DMS 273 treated with DMSO at 0.1 percent for 48 hours (cell line): ENCODE measurements around the gene SCGB1C2.
"Not testable (repeated sequence)": the region's sequence is repeated elsewhere in the genome, so short reads cannot be mapped to it uniquely, and the experiment has no call there.

Experiments
- DNase-seq: peaks from one replicate; lab custom pipeline; 2025; lab: John Stamatoyannopoulos, UW

The SCGB1C2 gene

DNA sequence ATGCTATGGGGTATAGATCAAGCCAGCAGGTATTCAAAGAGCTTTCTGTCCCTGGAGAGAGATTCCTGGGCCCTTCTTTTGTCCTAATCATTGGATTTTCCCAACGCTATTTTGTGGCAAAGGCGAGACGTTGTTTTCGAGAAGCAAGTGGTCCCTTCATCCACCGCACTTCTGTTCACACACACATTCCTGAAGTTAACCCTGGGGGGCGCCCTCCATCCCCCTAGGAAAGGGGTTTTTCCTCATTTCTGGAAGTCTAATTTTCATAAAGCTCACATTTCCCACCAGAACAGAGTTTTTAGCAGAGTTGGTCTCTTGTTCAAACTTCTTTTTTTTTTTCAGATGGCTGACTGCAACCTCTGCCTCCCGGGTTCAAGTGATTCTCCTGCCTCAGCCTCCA, 11.9 kb downstream of the SCGB1C2 start:
- DNase-seq, result no peak

DNA sequence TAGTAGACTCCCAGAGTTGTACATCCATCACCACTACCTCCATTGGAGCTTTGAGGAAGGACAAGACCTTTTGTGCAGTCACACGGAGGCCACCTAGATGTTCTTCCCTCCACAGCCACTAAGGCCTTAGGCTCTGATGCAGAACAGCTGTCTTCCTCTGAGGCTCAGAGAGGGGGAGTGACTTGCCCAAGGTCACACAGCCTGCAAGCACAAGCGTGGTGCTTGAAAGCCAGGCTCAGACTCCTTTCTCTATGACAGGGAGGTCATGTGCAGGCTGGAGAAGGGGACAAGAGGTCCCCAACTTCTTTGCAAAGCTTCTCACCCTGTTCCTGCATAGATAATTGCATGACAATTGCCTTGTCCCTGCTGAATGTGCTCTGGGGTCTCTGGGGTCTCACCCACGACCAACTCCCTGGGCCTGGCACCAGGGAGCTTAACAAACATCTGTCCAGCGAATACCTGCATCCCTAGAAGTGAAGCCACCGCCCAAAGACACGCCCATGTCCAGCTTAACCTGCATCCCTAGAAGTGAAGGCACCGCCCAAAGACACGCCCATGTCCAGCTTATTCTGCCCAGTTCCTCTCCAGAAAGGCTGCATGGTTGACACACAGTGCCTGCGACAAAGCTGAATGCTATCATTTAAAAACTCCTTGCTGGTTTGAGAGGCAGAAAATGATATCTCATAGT, 12.7 kb downstream of the SCGB1C2 start:
- DNase-seq, result no peak

DNA sequence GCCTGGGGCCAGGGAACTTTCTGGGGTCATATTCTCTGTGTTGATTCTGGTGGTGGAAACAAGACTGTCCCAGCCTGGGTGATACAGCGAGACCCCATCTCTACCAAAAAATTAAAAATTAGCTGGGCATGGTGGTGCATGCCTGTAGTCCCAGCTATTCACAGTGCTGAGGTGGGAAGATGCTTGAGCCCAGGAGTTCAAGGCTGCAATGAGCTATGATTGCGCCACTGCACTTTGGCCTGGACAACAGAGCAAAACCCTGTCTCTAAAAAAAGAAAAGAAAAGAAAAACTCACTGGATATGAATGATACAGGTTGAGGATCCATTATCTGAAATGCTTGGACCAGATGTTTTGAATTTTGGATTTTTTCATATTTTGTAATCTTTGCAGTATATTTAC, 13.6 kb downstream of the SCGB1C2 start:
- no peak for DNase-seq

- no peak for DNase-seq
These were observed 14.8 kb downstream of the SCGB1C2 start for GRCh38 chr17:151886-152859.

DNA sequence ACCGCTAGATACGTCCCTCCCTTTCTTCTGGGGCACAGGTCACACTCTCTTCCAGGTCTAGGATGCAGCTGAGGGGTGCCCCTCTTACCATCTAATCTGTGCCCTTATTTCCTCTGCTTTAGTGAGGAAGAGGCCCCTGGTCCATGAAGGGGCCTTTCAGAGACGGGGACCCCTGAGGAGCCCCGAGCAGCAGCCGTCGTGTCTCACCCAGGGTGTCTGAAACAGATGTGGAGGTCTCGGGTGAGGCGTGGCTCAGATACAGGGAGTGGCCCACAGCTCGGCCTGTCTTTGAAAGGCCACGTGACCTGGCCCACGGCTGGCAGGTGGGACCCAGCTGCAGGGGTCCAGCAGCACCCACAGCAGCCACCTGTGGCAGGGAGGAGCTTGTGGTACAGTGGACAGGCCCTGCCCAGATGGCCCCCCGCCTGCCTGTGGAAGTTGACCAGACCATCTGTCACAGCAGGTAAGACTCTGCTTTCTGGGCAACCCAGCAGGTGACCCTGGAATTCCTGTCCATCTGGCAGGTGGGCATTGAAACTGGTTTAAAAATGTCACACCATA, 15.6 kb downstream of the SCGB1C2 start:
- no peak for DNase-seq

GRCh38 chr17:153851-154250, 16.5 kb downstream of the SCGB1C2 start:
- no peak for DNase-seq

DNA sequence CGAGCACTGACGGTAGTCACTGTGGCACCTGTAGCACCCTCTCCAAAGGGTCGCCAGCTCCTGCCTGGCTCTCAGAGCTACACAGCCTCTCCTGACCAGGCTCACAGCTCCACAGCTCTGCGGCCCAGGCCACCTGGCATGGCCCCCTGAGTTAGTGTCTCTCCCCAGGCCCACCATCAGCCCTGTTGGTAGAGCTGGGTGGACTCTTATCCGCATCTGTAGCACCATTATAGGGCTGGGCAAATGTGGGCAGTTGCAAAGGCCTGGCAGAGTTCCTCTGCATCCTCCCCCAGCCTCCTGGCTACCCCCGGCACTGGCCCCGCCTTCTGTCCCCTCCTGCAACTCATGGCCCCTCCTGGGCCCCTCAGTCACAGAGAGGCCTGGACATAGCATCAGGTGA, 18.2 kb downstream of the SCGB1C2 start:
- no peak for DNase-seq

DNA sequence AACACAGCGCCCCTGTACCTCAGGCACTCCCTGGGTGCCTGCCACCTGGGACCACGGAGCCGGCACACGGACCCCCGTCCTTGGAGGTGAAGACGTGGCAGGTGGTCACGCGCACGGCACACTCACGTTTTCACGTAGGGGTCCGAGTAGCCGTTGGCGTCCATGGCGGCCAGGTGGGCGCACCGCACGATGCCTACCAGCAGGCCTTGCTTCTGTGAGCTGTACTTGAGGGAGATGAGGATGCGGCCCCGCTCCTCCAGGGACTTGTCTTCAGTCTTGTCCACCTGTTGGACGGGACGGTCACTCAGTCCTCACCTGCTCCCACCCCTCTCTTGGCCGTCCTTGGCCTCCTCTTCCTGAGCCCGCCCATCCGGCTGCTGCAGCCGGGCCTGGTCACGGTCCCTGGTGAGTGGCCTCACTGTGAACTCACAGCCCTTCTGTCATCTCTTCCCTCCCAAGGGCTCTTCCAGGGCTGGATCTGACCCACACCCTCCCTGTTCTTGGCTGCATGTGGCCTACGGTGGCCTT, 18.8 kb downstream of the SCGB1C2 start:
- no peak for DNase-seq

GRCh38 chr17:156946-157345, 19.6 kb downstream of the SCGB1C2 start:
- DNase-seq, result no peak

- DNase-seq, result no peak
These were observed 20.5 kb downstream of the SCGB1C2 start for GRCh38 chr17:157901-158300.

GRCh38 chr17:158379-158778, 21.0 kb downstream of the SCGB1C2 start:
- no peak for DNase-seq

DNA sequence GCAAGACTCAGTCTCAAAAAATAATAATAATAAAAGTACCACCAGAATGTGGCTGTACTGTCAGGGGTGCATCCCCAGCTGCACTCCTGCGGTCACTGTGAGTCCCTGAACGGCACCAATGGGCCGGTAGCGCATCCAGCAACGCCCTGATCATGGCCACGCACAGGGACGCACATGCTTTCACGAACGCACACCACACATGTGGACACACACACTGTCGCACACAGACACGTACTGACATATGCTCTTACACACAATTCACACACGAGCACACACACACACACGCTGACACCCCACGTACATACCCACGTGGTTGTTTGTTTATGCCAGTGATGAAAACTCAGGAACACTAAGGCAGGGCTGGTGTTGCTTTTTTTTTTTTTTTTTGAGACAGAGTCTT, 22.2 kb downstream of the SCGB1C2 start:
- no peak for DNase-seq

GRCh38 chr17:160336-160735, 23.0 kb downstream of the SCGB1C2 start:
- no peak for DNase-seq

DNA sequence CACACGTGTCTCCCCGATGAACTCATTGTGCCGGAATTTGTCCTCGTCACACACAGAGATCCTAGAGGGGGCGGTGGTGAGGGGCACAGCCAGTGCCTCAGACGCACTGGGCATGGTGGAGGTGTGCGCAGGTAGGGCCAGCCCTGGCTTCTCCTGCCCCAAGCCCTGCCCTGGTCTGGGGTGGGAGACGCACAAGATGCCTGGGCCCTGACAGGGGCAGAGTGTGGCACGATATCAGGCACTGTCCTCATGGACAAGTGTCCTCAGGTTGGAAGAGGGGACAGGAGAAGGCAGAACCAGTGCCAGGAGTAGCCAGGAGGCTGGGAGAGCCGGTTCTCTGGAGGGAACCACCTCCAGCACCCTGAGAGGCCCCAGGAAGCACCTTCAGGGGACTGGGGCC, 24.1 kb downstream of the SCGB1C2 start:
- no peak for DNase-seq

GRCh38 chr17:162689-163088, 25.3 kb downstream of the SCGB1C2 start:
- DNase-seq, result no peak

- DNase-seq, result no peak
These were observed 26.2 kb downstream of the SCGB1C2 start for GRCh38 chr17:163514-164098.

DNA sequence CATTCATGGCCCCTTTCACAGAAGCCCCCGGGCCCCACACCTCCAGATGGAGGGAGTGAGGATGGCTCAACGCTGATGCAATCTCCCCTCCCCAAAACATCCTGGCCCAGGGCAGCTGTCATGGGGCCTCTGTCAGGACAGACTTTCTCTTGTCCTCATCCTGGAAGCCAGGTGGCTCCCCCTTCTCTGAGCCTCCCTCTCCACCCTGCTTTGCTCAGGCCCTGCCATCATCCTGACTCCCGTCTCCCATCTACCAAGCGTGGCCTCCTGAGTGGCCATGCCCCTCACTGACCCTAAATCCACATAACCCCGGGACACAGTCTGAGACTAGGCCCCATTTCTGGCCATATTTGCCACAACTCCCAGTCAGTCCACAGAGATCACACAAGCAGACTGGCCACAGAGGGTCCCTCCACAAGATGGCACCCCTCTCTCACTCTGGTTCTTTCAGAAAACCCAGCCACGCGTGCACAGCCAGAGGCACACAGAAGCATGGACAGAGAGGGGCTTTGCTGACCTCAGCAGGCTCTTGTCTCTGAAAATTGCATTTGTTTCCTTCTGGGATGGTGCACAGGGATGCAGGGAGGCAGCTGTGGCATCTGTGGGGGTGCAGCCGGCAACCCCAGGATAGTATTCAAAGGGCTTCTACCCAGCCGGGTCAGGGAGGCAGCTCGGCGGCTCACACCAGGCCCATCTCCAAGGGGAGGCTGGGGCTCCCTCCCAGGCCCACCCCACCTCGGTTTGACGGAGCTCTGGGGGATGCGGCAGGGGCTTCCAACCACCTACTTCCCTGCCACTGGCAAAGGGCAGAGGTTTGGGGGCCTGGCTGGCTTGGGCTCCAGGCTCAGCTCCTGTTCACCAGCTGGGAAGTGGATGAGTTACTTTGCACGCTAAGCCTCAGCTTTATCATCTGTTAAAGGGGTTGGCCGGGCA, 27.2 kb downstream of the SCGB1C2 start:
- DNase-seq, result peak; percentile 3

DNA sequence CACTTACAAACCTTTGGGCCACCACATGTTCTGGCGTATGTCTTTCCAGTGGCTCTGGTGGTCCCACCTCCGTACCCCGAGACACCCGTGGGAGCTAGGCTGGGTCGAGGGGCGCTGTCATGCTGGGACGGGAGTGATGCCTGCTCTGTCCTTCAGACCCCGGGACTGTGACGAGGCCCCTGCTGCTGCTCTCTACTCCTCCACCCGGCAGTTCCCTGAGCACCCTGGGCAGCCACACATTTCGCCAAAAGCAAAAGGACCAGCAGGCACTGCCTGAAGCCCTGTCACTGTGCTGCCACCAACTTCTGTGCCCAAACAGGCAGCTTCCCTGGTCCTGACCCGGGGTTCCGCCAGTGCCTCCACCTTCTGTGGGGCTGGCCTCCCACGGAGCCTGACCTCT, 28.6 kb downstream of the SCGB1C2 start:
- no peak for DNase-seq

DNA sequence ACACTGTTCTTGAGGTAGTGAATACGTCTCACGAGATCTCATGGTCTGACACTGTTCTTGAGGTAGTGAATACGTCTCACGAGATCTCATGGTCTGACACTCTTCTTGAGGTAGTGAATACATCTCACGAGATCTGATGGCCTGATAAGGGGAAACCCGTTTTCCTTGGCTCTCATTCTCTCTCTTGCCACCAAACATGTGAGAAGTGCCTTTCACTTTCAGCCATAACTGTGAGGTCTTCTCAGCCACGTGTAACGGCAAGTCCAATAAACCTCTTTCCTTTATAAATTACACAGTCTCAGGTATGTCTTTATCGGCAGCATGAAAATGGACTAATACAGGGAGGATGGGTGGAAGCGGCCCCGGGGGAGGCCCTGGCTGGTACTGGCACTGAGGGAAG, 31.2 kb downstream of the SCGB1C2 start:
- DNase-seq, result not testable (repeated sequence)

- DNase-seq, result no peak
These were observed 32.8 kb downstream of the SCGB1C2 start for GRCh38 chr17:170130-170670.

DNA sequence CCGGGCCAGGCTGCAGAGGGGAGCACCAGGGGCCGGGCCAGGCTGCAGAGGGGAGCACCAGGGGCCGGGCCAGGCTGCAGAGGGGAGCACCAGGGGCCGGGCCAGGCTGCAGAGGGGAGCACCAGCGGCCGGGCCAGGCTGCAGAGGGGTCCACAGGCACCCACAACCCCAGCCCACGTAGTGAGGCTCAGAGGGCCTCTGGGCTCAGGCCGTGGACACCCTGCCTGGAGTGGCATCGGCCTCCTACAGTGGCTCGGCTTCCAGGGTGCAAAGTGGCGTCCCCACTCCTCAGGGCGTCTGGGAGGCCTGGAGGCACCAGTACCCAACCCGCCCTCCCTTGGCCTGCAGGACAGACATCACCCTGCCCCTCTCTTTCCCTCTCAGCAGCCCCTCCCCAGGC, 34.5 kb downstream of the SCGB1C2 start:
- DNase-seq, result no peak
